ENCODE data around the gene GRM8. TPM values are rescaled to one million over a fixed set of nuclear protein-coding genes. Genes with fewer than 3 reads are reported as not detected.

GRM8 gene
- total RNA-seq, 4 donors from 2014 or later = 0.57 TPM; not detected in 3

DNA sequence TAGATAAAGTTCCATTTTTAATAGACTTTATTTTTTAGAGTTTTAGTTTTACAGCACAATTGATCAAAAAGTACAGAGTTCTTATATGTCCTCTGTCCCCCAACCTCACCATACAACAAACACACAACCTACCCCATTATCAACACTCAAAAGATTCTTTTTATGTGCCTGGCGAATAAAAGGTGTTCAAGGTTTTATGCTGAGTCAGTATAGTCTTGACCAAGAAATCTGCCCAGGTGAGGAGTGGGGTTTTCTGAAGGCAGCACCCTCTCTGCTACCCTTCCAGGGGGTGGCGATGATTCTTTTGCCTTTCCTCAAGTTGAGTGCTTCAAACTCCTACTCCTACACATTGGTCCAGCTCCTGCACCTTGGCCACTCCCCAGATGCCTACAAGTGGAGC lies 222.9 kb downstream of the GRM8 start:
- Histone ChIP-seq H3K4me3 (no peak overlapping the region), H3K9me3 (peaks cover 0 to 5% (median 0%) of the 10 kb centered on the region in 3 donors), H3K27ac (no peak overlapping the region), H3K36me3 (no peaks in the 10 kb centered on the region), H3K4me1 (no peaks in the 10 kb centered on the region), H3K27me3 (no peaks in the 10 kb centered on the region)
- WGBS, 2 donors = 71 to 73% methylated on average over 2 of the region's 2 CpGs
- no peak for TF ChIP-seq POLR2A (IDR thresholded peaks at IDR 0.05)
- TF ChIP-seq, protein P1, sequence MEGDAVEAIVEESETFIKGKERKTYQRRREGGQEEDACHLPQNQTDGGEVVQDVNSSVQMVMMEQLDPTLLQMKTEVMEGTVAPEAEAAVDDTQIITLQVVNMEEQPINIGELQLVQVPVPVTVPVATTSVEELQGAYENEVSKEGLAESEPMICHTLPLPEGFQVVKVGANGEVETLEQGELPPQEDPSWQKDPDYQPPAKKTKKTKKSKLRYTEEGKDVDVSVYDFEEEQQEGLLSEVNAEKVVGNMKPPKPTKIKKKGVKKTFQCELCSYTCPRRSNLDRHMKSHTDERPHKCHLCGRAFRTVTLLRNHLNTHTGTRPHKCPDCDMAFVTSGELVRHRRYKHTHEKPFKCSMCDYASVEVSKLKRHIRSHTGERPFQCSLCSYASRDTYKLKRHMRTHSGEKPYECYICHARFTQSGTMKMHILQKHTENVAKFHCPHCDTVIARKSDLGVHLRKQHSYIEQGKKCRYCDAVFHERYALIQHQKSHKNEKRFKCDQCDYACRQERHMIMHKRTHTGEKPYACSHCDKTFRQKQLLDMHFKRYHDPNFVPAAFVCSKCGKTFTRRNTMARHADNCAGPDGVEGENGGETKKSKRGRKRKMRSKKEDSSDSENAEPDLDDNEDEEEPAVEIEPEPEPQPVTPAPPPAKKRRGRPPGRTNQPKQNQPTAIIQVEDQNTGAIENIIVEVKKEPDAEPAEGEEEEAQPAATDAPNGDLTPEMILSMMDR (IDR thresholded peaks at IDR 0.05) = no peak
- DNase-seq = no peak
- intact Hi-C loops (cut with DNase I) = no loop called here

DNA sequence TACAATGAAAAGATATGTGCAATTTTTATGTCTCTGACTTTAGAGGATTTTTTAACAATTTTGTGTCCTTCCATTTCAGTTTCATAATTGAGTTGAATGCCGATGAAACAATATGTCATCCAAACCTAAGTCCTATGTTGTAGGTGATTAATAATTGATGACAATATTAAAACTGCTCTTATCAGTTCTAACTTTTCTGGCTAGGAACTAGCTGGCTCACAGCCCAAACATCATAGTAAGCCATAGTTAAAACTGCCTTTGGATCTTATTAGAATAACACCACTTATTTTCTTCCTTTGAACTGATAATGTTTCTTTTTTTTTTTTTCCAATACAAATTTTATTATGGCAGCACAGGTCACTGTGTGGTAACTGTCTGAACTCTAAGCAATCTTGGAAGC lies 230.9 kb downstream of the GRM8 start:
- DNase-seq = no peak
- intact Hi-C loops (cut with DNase I) = no loop called here
- Histone ChIP-seq H3K4me3 (no peak overlapping the region), H3K36me3 (no peaks in the 10 kb centered on the region), H3K27ac (no peak overlapping the region), H3K9me3 (peaks cover 0 to 5% (median 0%) of the 10 kb centered on the region in 3 donors), H3K4me1 (no peaks in the 10 kb centered on the region), H3K27me3 (no peaks in the 10 kb centered on the region)
- WGBS, 2 donors = 88 to 96% methylated on average over 1 of the region's 1 CpG
- TF ChIP-seq POLR2A (IDR thresholded peaks at IDR 0.05) = no peak
- TF ChIP-seq, protein P1 (IDR thresholded peaks at IDR 0.05) = no peak

DNA sequence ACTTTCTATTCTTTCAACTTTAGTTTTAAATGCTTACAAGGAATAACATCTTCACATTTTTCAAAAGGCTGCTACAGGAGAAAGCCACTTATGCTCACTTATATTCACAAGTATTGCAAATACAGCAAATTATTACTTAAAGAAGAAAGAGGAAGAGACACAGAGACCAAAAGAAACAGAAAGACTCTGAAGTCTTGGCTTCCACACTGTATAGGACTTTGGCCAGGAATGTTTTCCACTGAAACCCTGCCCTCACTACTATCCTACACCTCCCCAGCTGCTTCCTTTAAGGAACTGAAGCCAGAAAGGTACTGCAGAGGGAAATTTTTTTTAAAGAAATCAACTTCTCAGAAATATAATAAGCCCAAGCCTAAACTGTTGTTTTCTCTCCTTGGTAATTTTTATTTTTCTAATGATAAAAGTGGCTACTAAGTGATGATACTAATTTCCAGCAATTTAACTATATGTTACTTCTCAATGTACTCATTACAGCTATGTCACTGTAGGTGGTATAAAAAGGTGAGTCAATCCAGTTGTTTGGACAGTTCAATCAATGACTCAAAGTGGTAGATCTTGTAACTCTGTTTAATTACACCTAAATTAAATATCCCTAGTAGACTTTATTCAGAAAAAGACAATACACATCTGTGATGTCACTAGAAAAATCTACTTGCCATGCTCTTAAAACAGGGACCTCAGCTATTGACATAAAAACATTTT lies 231.6 kb downstream of the GRM8 start:
- peaks cover 0 to 5% (median 0%) of the 10 kb centered on the region in 3 donors for H3K9me3 ChIP-seq
- DNase-seq = no peak
- no peak overlapping the region for H3K4me3 ChIP-seq
- intact Hi-C loops (cut with DNase I) = no loop called here
- no peak for TF ChIP-seq POLR2A (IDR thresholded peaks at IDR 0.05)
- TF ChIP-seq, protein P1 (IDR thresholded peaks at IDR 0.05) = no peak
- no peaks in the 10 kb centered on the region for H3K4me1 ChIP-seq
- no peaks in the 10 kb centered on the region for H3K36me3 ChIP-seq
- no peak overlapping the region for H3K27ac ChIP-seq
- H3K27me3 ChIP-seq = no peaks in the 10 kb centered on the region

DNA sequence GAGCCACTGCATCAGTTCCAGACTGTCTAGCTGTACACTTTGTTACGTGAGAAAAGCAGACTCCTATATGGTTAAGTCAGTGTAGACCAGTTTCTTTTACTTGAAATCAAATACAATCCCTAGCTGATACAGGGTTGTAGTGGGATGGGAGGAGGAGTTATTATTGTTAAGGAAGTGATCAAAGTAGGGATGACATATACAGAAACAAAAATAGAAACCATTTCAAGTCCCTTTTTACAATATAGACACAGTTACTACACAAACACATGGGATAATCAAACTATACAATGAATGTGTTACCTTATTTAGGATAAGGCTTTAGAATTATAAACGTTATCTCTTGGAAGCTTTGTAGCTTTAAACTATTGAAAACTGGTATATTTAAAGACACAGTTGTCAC lies 233.9 kb downstream of the GRM8 start:
- Histone ChIP-seq H3K9me3 (no peaks in the 10 kb centered on the region), H3K27me3 (no peaks in the 10 kb centered on the region), H3K4me3 (no peak overlapping the region), H3K27ac (no peak overlapping the region), H3K4me1 (no peaks in the 10 kb centered on the region), H3K36me3 (no peaks in the 10 kb centered on the region)
- no peak for TF ChIP-seq POLR2A (IDR thresholded peaks at IDR 0.05)
- TF ChIP-seq, protein P1 (IDR thresholded peaks at IDR 0.05) = no peak
- no peak for DNase-seq
- WGBS, 2 donors = 44 to 46% methylated on average over 2 of the region's 2 CpGs
- intact Hi-C loops (cut with DNase I) = no loop called here

DNA sequence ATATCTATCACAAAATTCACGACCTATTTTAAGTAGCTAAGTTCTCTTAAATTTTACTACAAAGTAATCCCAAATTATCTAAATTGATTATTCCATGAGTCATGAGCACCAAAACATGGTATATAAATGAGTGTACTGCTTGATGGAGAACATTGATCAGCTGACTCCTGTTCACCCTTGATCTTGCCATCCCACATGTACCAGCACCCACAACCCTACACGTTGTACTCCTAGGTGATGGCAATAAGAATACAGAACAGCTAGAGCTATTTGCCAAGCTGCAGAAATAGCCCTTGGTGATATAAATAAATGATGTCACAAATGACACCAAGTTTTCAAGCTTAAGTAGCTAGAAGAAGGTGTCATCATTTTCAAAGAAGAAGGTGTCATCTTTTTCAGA lies 235.5 kb downstream of the GRM8 start:
- TF ChIP-seq, protein P1 (IDR thresholded peaks at IDR 0.05) = no peak
- TF ChIP-seq POLR2A (IDR thresholded peaks at IDR 0.05) = no peak
- H3K36me3 ChIP-seq = no peaks in the 10 kb centered on the region
- H3K9me3 ChIP-seq = no peaks in the 10 kb centered on the region
- no peak overlapping the region for H3K4me3 ChIP-seq
- no peak overlapping the region for H3K27ac ChIP-seq
- WGBS, 2 donors = 42 to 59% methylated on average over 2 of the region's 2 CpGs
- no peaks in the 10 kb centered on the region for H3K27me3 ChIP-seq
- no peaks in the 10 kb centered on the region for H3K4me1 ChIP-seq
- DNase-seq = no peak
- intact Hi-C loops (cut with DNase I) = no loop called here
